HEK293T (cell line): ENCODE results near the gene AP3B1.

Experiments
- CTCF ChIA-PET: fragments of 350-600 bp; formaldehyde crosslinking; extraction: SDS; loops from one replicate; lab custom pipeline; 2021; ENCODE audit warnings: antibody characterized with exemption, inconsistent platforms; lab: Yijun Ruan, JAX
- POLR2A ChIA-PET: fragments of 350-600 bp; formaldehyde crosslinking; extraction: SDS; loops from one replicate; lab custom pipeline; 2020; ENCODE audit warnings: antibody characterized with exemption, inconsistent platforms; lab: Yijun Ruan, JAX
- DNase-seq: peaks from one replicate; pipeline ENCODE4 v3.0.0; 2012; ENCODE audit warnings: mixed read lengths; ENCODE audit errors: extremely low spot score
- ARNT ChIP-seq: fragments of 450-650 bp; IDR thresholded peaks from 2 replicates; pipeline ENCODE4 v1.6.1; 2017; ENCODE audit warnings: mild to moderate bottlenecking
- BHLHE40 ChIP-seq: fragments of 450-650 bp; IDR thresholded peaks from 2 replicates; pipeline ENCODE4 v1.6.1; 2016; ENCODE audit warnings: mild to moderate bottlenecking, moderate library complexity, borderline replicate concordance
- CTBP1 ChIP-seq: fragments of 450-650 bp; IDR thresholded peaks from 2 replicates; pipeline ENCODE4 v1.6.1; 2016; ENCODE audit warnings: borderline replicate concordance
- ELF4 ChIP-seq: fragments of 450-650 bp; IDR thresholded peaks from 2 replicates; pipeline ENCODE4 v1.6.1; 2017; ENCODE audit warnings: antibody characterized with exemption
- FOXA1 ChIP-seq: fragments of 450-650 bp; IDR thresholded peaks from 2 replicates; pipeline ENCODE4 v1.6.1; 2016; ENCODE audit warnings: mild to moderate bottlenecking
- FOXK2 ChIP-seq: fragments of 450-650 bp; IDR thresholded peaks from 2 replicates; pipeline ENCODE4 v1.6.1; 2016; ENCODE audit warnings: mild to moderate bottlenecking
- FOXM1 ChIP-seq: fragments of 450-650 bp; IDR thresholded peaks from 2 replicates; pipeline ENCODE4 v1.6.1; 2017; ENCODE audit warnings: mild to moderate bottlenecking, borderline replicate concordance
- HDGF ChIP-seq: fragments of 450-650 bp; IDR thresholded peaks from 2 replicates; pipeline ENCODE4 v1.6.1; 2017; ENCODE audit warnings: antibody characterized with exemption, borderline replicate concordance
- L3MBTL2 ChIP-seq: fragments of 450-650 bp; conservative IDR thresholded peaks from 2 replicates; pipeline ENCODE4 v1.6.1; 2016; ENCODE audit warnings: mild to moderate bottlenecking
- LEF1 ChIP-seq: fragments of 450-650 bp; IDR thresholded peaks from 2 replicates; pipeline ENCODE4 v1.6.1; 2017; ENCODE audit warnings: mild to moderate bottlenecking, borderline replicate concordance
- NFRKB ChIP-seq: fragments of 450-650 bp; IDR thresholded peaks from 2 replicates; pipeline ENCODE4 v1.6.1; 2016; ENCODE audit warnings: mild to moderate bottlenecking, moderate library complexity
- SP1 ChIP-seq: fragments of 450-650 bp; IDR thresholded peaks from 2 replicates; pipeline ENCODE4 v1.6.1; 2017
- SUZ12 ChIP-seq: fragments of 450-650 bp; IDR thresholded peaks from 2 replicates; pipeline ENCODE4 v1.6.1; 2016; ENCODE audit warnings: mild to moderate bottlenecking
- TARDBP ChIP-seq: fragments of 450-650 bp; IDR thresholded peaks from 2 replicates; pipeline ENCODE4 v1.6.1; 2016
- ZNF384 ChIP-seq: fragments of 450-650 bp; IDR thresholded peaks from 2 replicates; pipeline ENCODE4 v1.6.1; 2016
- TF ChIP-seq, protein P1 (sequence below): fragments of 450-650 bp; IDR thresholded peaks from 2 replicates; pipeline ENCODE4 v1.6.1; 2016

The AP3B1 gene

DNA sequence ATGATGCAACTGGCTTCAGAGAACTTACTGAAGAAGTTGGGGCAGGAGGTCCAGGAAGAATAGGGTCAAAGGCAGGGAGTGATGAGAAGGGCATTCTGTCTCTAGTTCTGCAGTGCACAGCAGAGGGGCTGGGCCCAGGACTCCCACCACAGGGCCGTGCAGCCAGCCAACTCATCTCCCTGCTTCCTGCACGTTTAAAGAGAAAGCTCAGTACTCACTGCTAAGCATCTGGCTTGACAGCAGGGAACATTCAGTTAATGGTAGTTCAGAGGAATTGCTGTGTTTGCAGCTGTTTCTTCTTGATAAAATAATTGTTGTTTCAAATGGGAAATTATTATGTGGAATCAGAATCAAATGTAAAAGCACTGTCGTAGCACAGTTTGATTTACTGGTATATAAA, 40.3 kb upstream of the AP3B1 start:
- no peak for TF ChIP-seq LEF1
- TF ChIP-seq FOXK2 = no peak
- TF ChIP-seq BHLHE40 = no peak
- no peak for TF ChIP-seq SP1
- no peak for TF ChIP-seq ZNF384
- no peak for TF ChIP-seq SUZ12
- no peak for TF ChIP-seq NFRKB
- TF ChIP-seq CTBP1 = no peak
- TF ChIP-seq L3MBTL2 = no peak
- POLR2A ChIA-PET = interaction anchor here (1.4 kb wide), 1 partner anchor 41 kb away, joined by 3 read pairs; no protein-coding TSS in a partner anchor
- CTCF ChIA-PET = no interaction called here
- no peak for DNase-seq

DNA sequence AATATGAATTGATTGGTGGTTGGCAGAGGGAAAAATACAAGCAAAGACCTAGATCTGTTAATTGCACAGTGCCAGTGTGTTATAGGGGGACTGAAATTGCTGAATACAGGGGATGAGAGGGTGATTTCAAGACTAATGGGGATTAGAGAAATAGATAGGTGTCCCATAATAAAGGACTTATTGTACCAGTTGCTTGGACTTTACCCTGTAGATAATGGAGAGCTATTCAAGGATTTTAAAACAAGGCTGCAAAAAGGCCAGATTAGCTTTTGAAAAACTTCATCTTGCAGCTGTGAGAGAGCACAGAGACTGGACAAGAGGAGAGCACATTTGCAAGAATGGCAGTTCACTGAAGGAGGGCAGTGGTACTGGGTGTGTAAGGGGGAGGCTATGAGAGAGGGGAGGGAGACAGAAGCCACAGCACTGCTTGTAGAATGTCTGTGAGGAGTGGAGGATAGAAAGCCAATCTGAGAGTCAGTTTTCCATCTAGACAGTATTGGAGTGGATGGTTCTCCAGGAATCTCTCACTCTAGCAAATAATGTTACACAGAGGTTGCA, 37.1 kb upstream of the AP3B1 start:
- CTCF ChIA-PET = no interaction called here
- no peak for DNase-seq
- TF ChIP-seq TARDBP (no peak), ELF4 (no peak), ARNT (no peak), HDGF (no peak), NFRKB (no peak), FOXM1 (no peak), CTBP1 (no peak), L3MBTL2 (no peak)
- POLR2A ChIA-PET = interaction anchor here (0.7 kb wide), 1 partner anchor 15 kb away, joined by 3 read pairs; no protein-coding TSS in a partner anchor

DNA sequence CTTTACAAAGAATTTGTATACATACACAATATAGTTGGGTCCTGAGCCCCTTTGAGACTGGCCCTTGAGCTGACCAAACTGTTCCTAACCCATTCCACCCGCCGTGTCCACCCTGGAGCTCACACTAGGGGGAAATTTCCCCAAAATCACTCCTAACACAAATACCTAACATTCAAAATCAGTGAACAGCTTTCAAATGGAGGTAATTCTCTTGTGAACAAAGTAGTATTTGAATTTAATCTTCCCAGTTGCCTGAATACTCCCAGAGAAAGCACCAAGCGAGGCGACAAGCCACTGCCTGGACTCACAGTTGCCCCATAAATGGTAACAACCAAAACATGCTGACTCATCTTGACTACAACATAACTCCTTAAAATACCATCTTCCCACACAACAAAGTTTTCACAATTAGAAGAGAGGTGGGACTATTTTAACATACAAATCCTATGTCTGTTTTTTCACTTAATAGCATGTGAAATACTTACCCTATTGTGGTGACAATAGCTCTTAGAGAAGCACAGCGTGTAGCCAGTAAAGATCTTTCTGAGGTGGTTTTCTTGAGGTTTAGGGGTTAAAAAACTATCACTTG, 34.2 kb upstream of the AP3B1 start:
- CTCF ChIA-PET = interaction anchor here (0.8 kb wide), 1 partner anchor 8 kb away, joined by 3 read pairs; no protein-coding TSS in a partner anchor
- POLR2A ChIA-PET = no interaction called here
- no peak for TF ChIP-seq NFRKB
- no peak for TF ChIP-seq ZNF384
- no peak for TF ChIP-seq SP1
- TF ChIP-seq, protein P1, sequence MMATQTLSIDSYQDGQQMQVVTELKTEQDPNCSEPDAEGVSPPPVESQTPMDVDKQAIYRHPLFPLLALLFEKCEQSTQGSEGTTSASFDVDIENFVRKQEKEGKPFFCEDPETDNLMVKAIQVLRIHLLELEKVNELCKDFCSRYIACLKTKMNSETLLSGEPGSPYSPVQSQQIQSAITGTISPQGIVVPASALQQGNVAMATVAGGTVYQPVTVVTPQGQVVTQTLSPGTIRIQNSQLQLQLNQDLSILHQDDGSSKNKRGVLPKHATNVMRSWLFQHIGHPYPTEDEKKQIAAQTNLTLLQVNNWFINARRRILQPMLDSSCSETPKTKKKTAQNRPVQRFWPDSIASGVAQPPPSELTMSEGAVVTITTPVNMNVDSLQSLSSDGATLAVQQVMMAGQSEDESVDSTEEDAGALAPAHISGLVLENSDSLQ = no peak
- TF ChIP-seq ARNT = no peak
- TF ChIP-seq FOXK2 = no peak
- TF ChIP-seq FOXM1 = no peak
- TF ChIP-seq L3MBTL2 = no peak
- TF ChIP-seq FOXA1 = no peak
- TF ChIP-seq TARDBP = no peak
- no peak for TF ChIP-seq SUZ12
- no peak for TF ChIP-seq CTBP1
- no peak for TF ChIP-seq LEF1
- TF ChIP-seq ELF4 = no peak
- no peak for TF ChIP-seq BHLHE40
- TF ChIP-seq HDGF = no peak
- no peak for DNase-seq

DNA sequence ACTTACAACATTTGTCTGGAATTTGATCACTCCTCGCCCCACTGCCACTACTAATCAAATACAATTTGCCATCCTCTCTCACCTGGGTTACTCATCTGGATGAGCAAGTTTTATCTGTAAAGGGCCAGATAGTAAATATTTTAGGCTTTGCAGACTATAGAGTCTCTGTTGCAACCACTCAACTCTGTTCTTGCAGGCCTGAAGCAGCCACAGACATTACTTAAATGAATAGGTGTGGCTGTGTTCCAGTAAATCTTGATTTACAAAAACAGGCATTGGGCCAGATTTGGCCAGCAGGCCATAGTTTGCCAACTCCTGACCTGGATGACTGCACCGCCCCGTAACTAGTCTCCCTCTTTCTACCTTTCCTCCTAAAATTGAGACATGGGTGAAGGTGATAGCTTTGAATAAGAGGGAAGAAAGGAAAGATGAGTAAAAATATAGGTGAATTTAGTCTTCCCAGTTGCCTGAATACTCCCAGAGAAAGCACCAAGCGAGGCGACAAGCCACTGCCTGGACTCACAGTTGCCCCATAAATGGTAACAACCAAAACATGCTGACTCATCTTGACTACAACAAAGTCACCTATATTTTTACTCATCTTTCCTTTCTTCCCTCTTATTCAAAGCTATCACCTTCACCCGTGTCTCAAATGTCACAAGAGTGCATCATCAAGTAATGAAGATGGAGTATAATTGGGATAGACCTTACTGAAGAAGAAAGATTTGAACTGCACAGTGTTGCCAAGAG, 33.4 kb upstream of the AP3B1 start:
- TF ChIP-seq FOXM1 = no peak
- no peak for TF ChIP-seq BHLHE40
- TF ChIP-seq FOXK2 = no peak
- no peak for TF ChIP-seq ARNT
- TF ChIP-seq NFRKB = no peak
- CTCF ChIA-PET = no interaction called here
- no peak for DNase-seq
- POLR2A ChIA-PET = no interaction called here

DNA sequence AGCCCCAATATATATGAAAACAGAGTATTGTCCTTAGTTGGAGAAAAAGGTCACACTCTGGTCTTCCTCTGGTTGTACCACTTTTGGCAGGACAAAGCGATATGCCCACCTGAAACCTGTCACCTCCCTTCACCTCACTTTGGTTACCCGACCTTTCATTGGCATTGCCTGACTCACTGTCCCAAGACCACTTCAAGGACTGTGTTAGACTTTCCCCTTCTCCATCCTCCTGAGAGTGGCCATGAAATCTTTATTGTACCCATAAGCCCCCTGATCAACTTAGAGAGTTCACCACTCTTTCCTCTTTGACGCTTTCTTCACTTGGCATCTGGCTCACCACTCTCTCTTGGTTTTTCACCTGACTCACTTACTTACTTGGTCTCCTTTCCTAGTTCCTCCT, 32.4 kb upstream of the AP3B1 start:
- ChIA-PET CTCF (interaction anchor here (0.5 kb wide), 1 partner anchor 691 kb away, joined by 3 read pairs; no protein-coding TSS in a partner anchor), POLR2A (no interaction called here)
- DNase-seq = no peak
- TF ChIP-seq, protein P1 = no peak
- TF ChIP-seq FOXA1 (no peak), LEF1 (no peak), FOXK2 (no peak), ZNF384 (no peak), CTBP1 (no peak), ELF4 (no peak), HDGF (no peak), FOXM1 (no peak), SUZ12 (no peak), L3MBTL2 (no peak), ARNT (no peak), SP1 (no peak), BHLHE40 (no peak)

DNA sequence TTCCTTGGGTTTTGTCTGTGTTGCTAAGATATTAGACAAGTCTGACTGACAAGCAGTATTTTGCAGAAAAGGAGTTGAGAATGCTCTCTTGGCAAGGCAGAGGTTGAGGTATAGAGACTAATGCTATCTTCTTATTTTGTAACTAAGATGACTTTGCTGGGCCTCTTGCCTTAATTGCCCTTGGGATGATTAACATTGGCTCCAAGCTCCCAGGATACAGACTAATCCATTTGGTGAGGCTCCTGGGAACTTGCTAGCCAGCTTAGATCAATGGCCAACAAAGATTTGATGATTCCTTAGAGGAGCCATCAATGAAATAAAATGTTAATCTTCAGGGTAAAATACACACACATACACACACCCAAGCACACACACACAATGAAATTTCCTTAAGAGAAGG, 28.7 kb upstream of the AP3B1 start:
- no peak for DNase-seq
- ChIA-PET CTCF (no interaction called here), POLR2A (no interaction called here)
- TF ChIP-seq CTBP1 (no peak), FOXM1 (no peak), TARDBP (no peak), LEF1 (no peak), L3MBTL2 (no peak), BHLHE40 (no peak)
